HG03066 (cell line): Measurements from ENCODE around the gene LY6G6F.

Experiments
- ATAC-seq: cut with Tn5 transposase; IDR thresholded peaks from one replicate; pipeline ENCODE4 v1.9.1; 2021; ENCODE audit warnings: low read depth; ENCODE audit not compliant: unreplicated experiment

LY6G6F gene

GRCh38 chr6:31706599-31706998, at the start of gene LY6G6F:
Gene LY6G6F, plus strand, starts transcription at chr6:31706866. Its CDS starts 41 bp downstream, at chr6:31706907.
- ATAC-seq, result no peak

GRCh38 chr6:31657406-31658157, 49.1 kb upstream of the LY6G6F start:
- no peak for ATAC-seq

- no peak for ATAC-seq
These were observed 48.4 kb upstream of the LY6G6F start for GRCh38 chr6:31658158-31658688.

- no peak for ATAC-seq
These were observed 47.5 kb upstream of the LY6G6F start for GRCh38 chr6:31658983-31659648.

- ATAC-seq, result no peak
These were observed 46.9 kb upstream of the LY6G6F start for GRCh38 chr6:31659649-31660380.

GRCh38 chr6:31660381-31661261, 46.0 kb upstream of the LY6G6F start, which contains the start of gene C6orf47:
Gene C6orf47, minus strand, starts transcription at chr6:31660778. Its CDS starts 831 bp downstream, at chr6:31659947.
- ATAC-seq, result no peak

- ATAC-seq, result no peak
These were observed 45.2 kb upstream of the LY6G6F start for GRCh38 chr6:31661262-31662123.

GRCh38 chr6:31662124-31662723, 44.4 kb upstream of the LY6G6F start:
- ATAC-seq, result no peak

- no peak for ATAC-seq
These were observed 43.3 kb upstream of the LY6G6F start for GRCh38 chr6:31663126-31663960.

- ATAC-seq, result no peak
These were observed 42.5 kb upstream of the LY6G6F start for GRCh38 chr6:31663961-31664789.

- peak; percentile 37 for ATAC-seq
These were observed 41.7 kb upstream of the LY6G6F start, which contains the start of gene GPANK1 for GRCh38 chr6:31664790-31665500. Gene GPANK1, minus strand, starts transcription at chr6:31664997. Its CDS starts 519 bp downstream, at chr6:31664478.

- peak; percentile 66 for ATAC-seq
These were observed 40.9 kb upstream of the LY6G6F start, which contains the start of gene CSNK2B for GRCh38 chr6:31665501-31666336. Gene CSNK2B, plus strand, starts transcription at chr6:31666080. Its CDS starts 752 bp downstream, at chr6:31666832.

GRCh38 chr6:31666337-31666965, 40.2 kb upstream of the LY6G6F start:
- ATAC-seq, result no peak

GRCh38 chr6:31669676-31670075, 37.0 kb upstream of the LY6G6F start, which contains the start of gene LY6G5B:
Gene LY6G5B, plus strand, starts transcription at chr6:31669976. Its CDS starts 975 bp downstream, at chr6:31670951.
- no peak for ATAC-seq
